Activated T-cell treated with anti-CD3 and anti-CD28 coated beads for 1 hour (primary cell): Measurements from ENCODE around the gene FUT9.

Experiments used
- DNase-seq: peaks from one replicate; pipeline ENCODE4 v3.0.0-alpha.2; 2020; ENCODE audit warnings: low read depth

FUT9 gene

DNA sequence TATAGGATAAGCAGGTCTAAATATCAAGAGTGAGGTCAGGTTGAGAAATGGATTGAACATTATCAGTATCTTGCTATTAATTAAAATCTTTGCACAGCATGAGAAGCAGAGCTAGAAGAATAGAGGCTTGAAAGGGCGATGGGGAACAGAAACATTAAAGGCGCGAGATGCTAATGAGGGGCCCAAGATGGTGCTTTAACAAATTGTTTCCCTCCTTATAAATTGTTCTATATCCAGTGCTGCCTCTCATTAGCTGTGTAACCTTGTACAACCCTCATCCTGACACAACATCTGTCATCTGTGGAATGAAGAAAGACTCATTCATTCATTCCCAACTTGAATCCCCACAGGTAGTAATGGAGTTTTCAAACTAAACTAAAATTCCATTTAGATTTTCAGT lies 57.8 kb downstream of the FUT9 start:
- DNase-seq: no peak

- no peak for DNase-seq
Observed at GRCh38 chr6:96074006-96074405, 58.2 kb downstream of the FUT9 start.

GRCh38 chr6:96075826-96076225 lies 60.1 kb downstream of the FUT9 start:
- DNase-seq: no peak

GRCh38 chr6:96086745-96087144 lies 71.0 kb downstream of the FUT9 start:
- no peak for DNase-seq

DNA sequence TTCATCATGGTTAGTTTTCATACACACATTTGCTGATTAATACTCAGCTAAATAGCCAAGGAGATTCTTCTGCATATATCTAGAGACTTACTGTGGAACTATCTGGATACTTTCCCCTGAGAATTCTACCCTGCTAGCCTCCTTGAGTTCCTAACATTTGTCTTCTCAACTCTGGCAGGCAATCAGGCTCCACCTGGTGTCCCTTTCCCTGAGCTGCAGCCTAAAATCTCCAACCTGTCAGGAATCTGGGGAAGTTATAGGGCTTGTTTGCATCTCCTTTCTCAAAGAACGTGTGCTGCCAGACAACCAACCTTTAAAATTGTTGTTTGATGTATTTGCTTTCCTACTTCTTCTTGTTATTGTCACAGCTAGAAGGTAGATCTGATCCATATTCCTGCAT lies 73.4 kb downstream of the FUT9 start:
- DNase-seq: no peak

DNA sequence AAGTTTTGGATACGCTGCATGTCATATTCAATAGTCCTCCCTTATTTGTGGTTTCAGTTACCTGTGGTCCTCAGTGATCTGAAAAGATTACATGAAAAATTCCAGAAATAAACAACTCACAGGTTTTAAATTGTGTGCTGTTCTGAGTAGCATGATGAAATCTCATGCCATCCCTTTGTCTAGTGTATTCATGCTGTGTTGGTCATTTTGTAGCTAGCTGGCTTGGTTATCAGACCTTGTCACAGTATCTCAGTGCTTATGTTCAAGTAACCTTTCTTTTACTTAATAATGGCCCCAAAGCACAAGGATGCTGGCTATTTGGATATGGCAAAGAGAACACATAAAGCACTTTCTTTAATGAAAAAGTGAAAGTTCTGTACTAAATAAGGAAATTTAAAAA lies 78.3 kb downstream of the FUT9 start:
- no peak for DNase-seq

DNA sequence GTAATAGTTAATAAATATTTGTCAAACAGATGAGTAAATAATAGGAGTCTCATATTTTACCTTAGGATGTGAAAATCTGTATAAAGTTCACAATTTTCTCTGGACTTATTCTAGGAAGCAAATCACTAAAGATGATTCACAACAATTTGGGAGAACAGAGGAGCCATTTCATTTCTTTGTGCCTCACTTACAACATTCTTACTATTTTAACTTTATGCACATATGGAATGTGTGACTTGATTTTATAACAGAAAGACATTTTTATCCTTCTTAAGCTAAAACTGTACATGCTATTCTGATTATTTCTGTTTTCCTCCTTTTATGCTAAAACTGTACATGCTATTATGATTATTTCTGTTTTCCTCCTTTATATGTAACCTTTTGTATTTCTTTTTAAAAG lies 83.3 kb downstream of the FUT9 start:
- no peak for DNase-seq

DNA sequence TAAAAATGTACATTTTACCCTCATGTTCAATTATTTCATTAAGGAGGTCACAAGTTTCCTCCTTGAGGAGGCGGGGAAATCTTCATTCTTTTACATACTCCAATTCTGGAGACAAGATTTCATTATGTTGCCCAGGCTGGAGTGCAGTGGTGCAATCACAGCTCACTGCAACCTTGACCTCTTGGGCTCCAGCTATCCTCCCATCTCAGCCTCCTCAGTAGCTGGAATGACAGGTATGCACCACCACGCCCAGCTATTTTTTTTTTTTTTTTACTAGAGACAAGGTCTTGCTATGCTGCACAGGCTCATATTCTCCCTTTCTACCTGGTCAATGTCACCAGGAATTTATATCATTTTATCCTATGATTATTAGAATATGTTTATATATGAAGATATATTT lies 85.8 kb downstream of the FUT9 start:
- no peak for DNase-seq

DNA sequence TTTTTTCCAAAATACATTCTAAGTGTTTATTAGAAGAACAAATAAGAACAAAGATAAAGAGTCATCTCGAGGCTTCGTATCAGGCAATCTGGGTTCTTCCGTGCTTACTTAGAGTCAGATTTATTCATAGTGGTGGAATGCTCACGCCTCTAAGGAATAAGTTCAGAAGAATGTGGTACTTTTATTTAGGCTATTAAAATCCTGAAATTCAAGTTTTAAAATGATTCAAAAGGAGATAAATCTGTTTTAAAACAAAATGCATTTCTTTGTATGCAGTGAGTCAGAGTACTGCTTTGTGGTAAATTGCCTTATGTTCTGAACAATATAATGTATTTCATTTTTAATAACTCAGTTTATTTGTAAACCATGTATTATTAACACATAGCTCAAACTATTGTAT lies 89.1 kb downstream of the FUT9 start:
- no peak for DNase-seq

- DNase-seq: no peak
Observed at GRCh38 chr6:96110878-96111277, 95.1 kb downstream of the FUT9 start.

GRCh38 chr6:96116674-96117073 lies 100.9 kb downstream of the FUT9 start:
- no peak for DNase-seq

DNA sequence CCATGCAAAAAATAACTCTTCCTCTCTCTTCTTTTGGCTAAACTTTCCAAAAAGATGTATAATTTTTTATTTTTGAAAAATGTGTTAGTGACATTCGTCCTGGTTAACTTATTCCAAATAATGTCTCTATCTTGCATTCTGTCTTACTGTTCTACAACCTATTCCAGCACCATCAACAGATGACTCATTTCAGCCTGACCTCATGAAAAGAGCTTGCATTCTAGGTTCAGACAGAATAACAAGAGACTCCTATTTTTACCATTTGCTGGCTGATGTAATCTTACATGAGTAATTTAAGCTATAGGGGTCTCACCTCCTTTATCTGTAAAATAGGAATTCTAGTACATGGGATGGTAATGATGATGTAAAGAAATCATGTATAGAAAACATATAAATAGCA lies 109.0 kb downstream of the FUT9 start:
- no peak for DNase-seq

DNA sequence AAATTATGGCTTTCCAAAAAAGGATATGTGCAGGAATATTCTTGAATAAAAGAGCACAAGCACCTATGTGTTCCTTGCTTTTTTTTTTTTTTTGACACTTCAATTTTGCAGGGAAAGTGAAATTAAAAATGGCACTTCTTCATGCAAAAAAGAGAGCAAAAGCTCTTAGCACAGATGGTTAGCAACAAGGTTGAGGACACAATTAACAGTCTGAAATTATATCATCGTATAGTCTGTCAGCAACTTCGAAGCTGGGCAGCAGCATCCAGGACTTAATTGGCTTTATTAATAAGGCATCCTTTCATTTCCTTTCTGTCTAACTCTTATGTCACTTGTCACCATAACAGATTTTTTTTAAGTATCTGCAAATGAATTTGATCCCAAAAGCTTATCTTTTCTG lies 122.6 kb downstream of the FUT9 start:
- DNase-seq: no peak

GRCh38 chr6:96142142-96142541 lies 126.4 kb downstream of the FUT9 start:
- no peak for DNase-seq

GRCh38 chr6:96150431-96150830 lies 134.7 kb downstream of the FUT9 start:
- no peak for DNase-seq

DNA sequence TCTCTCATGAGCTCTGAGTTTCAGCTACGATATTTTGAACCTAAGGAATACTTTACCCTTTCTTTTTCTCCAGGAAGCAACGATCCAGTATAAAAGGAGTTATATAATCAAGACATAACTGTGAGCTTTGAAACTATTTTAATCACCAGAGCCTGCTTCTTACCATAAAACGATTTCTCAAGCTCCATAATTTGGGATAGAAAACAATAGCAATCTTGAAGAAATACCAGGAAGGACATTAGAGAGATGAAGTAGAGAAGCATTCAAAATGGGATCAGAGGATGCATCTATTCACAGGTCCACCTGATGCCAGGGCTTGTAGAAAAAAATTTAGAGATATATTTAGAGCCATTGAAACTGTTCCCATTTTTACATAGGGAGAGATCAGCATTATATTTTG lies 135.9 kb downstream of the FUT9 start:
- DNase-seq: no peak

DNA sequence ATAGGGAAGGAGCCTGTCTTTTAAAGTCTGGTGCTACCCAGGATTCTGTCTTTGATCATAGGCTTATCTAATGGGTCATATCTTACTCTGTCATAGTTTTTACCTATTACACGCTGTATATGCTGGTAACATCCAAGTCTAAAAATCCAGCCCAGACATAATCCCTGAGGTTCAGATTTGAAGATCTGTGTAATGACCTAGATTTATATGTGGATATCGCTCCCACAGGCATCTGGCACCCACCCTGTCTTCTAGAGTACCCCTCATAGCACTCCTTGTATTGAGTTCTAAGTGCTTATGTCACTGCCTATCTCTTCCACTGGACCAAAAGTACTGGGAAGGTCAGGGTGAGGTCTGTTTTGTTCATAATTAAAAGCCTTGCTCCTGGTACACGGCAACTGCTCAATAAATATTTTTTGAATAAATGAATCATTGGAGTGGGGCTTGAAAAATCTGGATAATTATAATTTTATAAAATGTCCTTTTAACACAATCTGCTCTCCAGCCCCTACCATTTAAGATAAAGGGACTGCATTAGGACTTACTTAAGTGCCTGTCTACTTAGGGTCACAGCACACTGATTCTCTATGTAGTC lies 136.4 kb downstream of the FUT9 start:
- no peak for DNase-seq

- no peak for DNase-seq
Observed at GRCh38 chr6:96153775-96154174, 138.0 kb downstream of the FUT9 start.

- no peak for DNase-seq
Observed at GRCh38 chr6:96156425-96156824, 140.7 kb downstream of the FUT9 start.

DNA sequence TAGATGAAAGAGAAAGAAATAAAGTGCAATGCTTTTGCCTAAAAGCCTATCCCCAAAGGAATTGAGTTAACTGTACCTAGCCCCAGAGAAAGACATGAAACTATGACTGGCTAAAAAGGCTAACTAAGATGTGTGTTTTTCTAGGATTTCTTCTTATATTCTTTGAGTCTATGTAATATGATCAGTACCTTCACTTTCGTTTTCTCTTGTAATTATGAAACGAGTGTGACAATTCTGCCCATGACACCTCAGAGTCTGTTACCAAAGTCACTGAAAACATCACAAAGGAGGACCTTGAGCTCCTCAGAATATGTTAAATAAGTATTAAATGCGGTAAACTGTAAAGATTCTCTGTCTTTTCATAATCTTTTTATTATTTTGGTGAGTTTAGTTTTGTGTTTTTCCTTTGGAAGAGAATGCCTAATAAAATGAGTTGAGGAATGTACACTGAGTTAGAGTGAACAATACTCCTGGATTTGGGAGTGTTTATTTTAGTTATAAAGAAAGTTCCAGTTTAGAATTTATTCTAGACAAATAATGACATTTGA lies 141.3 kb downstream of the FUT9 start:
- DNase-seq: no peak

GRCh38 chr6:96162711-96163120 lies 146.9 kb downstream of the FUT9 start:
- DNase-seq: no peak

DNA sequence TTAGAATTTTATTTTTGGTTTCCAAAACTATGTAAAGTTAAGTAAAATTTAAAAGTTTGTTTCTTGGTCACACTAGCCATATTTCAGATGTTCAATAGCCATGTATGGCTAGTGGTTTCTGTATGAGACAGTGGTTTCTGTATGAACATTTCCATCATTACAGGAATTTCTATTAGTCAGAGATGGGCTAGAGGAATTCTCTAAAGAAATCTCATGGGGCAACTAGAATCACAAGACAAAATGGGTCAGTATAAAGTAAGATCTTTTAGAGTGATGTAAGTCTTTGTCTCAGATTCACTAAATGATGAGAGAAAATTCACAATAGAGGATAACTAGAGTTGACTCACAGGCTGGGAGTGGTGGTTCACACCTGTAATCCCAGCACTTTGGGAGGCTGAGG lies 149.0 kb downstream of the FUT9 start:
- DNase-seq: no peak

GRCh38 chr6:96171112-96171511 lies 155.3 kb downstream of the FUT9 start:
- DNase-seq: no peak

GRCh38 chr6:96184798-96185197 lies 169.0 kb downstream of the FUT9 start:
- no peak for DNase-seq

- no peak for DNase-seq
Observed at GRCh38 chr6:96186094-96186493, 170.3 kb downstream of the FUT9 start.
